Stimulated activated CD4-positive, alpha-beta T cell treated with anti-CD3 and anti-CD28 coated beads, Interleukin-12 subunit alpha, Interleukin-12 subunit beta, amount 100 ng/mL, for 48 hours (primary cell): ENCODE results near the gene CFAP99.

Source experiments
- DNase-seq, 3 donors: peaks; one replicate each; pipeline ENCODE4 v3.0.0-alpha.2; 2020; ENCODE audit warnings: low read depth in 2 of 3, low spot score in 1 of 3

CFAP99 gene

GRCh38 chr4:2497931-2498330 is 79.2 kb downstream of the CFAP99 start:
- no peak for DNase-seq

GRCh38 chr4:2500547-2500946 is 81.8 kb downstream of the CFAP99 start:
- DNase-seq: no peak

GRCh38 chr4:2501034-2501594 is 82.4 kb downstream of the CFAP99 start:
- no peak for DNase-seq

GRCh38 chr4:2503809-2504208 is 85.1 kb downstream of the CFAP99 start:
- no peak for DNase-seq

- no peak for DNase-seq
Observed at GRCh38 chr4:2507259-2507658, 88.5 kb downstream of the CFAP99 start.

GRCh38 chr4:2507855-2508254 is 89.1 kb downstream of the CFAP99 start:
- no peak for DNase-seq

GRCh38 chr4:2510351-2511259 is 91.8 kb downstream of the CFAP99 start:
- DNase-seq: no peak

- DNase-seq: no peak
Observed at GRCh38 chr4:2511645-2512131, 92.9 kb downstream of the CFAP99 start.
